Activated CD4-positive, CD25-positive, alpha-beta regulatory T cell treated with anti-CD3 and anti-CD28 coated beads, Interleukin-2, amount 50 U/mL, for 16 hours (primary cell): ENCODE data around the gene PGA3.
"Not testable (repeated sequence)": the region's sequence is repeated elsewhere in the genome, so short reads cannot be mapped to it uniquely, and the experiment has no call there.

Experiments
- DNase-seq: peaks from one replicate; pipeline ENCODE4 v3.0.0-alpha.2; 2020; ENCODE audit warnings: low read depth, low spot score

Gene PGA3

DNA sequence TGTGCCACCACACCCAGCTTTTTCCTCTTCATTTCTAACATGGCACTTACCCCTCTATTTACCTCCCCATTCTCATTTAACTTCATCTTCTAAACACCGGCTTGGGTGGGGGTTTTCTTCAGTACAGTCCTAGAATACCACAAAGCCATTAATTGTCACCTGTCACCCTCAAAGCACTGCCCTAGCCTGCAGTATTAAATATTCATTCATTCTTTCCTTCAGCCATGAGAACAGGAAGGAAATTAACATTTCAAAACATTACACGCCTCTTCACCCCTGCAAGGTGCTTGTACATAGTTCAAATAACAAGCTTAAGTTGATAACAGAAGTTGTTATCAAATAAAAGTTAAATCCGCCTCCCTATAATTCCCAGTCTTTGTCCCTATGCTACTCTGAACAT, 31.4 kb upstream of the PGA3 start:
- no peak for DNase-seq

DNA sequence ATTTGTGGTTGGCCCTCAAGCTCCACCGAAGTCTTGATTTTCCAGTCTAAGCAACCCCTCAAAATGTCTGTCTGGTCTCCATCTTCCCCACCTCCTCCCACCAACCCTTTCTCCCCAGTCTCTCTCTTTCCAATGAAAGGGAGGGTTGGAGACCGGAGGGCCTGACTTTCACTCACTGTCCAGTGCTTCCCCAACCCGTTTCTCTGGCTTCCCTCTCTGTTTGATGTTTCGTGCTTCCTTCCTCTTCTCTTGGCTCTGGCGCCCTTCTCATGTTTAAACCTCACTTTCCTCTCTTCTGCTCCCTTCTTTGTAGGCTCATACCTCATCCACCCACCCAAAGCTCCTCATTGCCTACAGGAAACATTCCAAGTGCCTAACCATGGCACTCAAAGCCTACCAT, 31.0 kb upstream of the PGA3 start:
- DNase-seq: no peak

DNA sequence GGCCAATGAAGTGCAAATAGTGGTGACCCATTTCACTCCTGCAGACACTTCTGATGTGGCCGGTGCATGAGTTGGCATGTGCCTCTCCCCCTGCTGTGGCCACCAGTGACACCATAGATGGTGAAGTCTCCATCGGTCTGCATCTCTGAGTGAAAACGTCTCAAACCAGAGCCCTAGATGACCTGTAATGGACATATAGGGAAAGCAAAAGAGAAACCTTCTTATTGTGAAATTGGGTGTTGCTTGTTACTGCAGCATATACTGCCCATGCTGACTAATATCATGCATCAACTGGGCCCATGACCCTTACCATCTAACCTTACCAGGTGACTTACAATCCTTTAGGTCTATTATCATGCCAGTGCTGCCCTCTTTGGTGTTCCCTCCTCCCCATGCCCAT, 30.4 kb upstream of the PGA3 start:
- no peak for DNase-seq

DNA sequence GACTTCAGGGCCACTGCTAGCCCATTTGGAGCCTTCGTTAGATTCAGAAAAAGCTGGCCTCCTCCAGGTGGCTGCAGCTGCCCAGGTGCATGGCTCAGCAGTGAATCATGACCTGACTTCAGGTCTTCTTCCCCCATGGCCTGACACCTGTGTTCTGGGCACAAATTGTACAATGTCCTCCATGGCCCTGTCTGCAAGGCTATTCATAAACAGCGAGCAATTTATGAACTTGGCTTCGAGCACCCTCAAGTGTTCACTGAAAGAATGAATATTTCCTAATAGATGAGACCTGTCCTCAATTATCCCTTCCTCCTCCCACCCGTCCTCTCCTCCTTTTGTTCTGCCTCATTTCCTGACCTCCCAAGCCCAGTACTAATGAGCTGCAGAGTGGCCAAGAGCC, 29.9 kb upstream of the PGA3 start:
- DNase-seq: no peak

DNA sequence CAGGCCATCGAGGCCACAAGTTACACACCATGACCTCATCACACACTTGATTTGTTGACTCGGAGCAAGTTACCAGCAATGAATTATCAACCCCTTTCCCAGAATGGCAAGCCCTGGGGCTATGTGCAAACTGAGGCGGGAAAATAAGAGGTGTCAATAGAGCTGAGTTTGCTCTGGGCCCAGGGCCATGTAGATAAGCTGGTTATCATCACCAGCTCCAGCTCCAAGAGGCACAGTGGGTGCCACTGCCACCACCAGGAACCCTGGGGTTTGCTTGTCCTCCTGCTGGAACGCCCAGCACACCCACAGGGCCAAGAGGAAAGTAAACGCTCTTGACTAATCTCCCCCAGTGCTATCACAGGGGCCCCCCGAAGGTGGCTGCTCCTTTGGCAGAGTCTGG, 29.0 kb upstream of the PGA3 start:
- DNase-seq: no peak

DNA sequence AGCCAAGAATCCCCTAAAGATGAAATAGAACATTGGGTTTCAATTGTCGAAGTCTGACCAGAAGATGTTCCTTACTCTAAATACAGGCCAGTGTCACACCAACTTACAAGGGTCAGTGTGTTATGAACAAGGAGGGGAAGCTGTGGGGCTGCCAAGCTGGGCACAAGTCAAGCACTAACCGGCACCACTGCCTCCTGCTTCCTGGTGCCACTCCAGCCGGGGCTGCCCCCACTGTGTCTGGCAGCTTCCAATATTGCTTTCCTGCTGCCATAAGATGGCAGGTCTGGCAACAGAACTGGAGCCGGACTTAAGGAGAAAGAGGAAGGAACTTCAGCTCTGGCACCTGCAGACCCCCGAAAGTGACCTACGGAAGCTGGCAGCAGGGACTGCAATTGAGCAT, 28.4 kb upstream of the PGA3 start:
- DNase-seq: no peak

DNA sequence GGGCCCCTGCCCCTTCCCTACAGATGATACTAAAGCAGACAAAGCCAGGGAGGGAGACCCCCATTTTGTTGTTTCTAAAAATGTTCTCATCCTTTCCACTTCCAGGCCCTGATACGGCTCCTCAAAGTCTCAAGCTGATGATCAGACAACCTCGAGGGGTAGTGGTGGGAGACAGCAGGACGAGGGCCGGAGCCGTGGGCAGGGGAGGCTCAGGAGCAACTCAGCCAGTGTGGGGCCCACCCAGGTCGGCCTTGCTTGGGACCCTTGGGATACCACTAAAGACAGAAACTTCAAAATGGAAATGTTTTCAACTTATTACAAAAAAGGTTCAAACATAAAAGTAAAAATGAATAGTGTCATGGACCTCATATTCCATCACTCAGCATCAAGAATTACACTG, 26.9 kb upstream of the PGA3 start:
- DNase-seq: no peak

DNA sequence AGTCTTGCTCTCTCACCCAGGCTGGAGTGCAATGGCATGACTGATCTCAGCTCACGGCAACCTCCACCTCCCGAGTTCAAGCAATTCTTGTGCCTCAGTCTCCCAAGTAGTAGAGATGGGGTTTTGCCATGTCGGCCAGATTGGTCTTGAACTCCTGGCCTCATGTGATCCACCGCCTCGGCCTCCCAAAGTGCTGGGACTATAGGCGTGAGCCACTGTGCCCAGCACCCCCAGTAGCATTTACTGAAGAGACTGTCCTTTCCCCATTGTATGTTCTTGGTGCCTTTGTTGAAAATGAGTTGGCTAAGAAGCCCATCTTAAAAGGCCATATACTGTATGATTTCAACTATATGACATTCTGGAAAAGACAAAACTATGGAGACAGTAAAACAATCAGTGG, 23.1 kb upstream of the PGA3 start:
- not testable (repeated sequence) for DNase-seq

DNA sequence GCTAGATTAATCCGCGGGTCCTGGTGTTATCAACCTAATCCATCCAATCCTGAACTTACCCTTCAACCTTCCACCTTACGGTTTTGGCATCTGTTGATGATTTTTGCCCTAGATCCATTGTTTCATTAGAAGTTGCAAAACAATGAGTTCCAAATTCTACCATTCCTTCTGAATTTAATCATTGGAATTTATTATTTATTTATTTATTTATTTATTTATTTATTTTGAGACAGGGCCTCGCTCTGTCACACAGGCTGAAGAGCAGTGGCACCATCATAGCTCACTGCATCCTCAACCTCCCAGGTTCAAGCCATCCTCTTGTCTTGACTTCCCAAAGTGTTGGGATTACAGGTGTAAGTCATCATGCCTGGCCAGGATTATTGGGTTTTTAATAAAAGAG, 21.8 kb upstream of the PGA3 start:
- DNase-seq: no peak

DNA sequence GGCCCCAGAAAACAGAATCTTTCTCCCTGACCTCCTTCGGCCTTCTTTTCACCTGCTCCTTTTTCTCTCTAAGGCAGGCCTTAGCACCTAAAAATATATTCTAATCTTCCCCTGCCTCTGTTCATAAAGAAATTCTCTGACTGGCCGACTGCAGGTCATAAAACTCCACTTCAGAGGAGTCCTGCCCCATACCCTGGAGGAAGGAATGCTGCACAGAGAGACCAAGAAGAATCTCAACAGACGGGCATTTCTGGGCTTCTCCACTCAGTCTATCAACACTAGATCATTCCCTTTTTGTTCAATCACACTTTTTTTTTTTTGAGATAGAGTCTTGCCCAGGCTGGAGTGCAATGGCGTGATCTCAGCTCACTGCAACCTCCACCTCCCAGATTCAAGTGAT, 19.7 kb upstream of the PGA3 start:
- no peak for DNase-seq

DNA sequence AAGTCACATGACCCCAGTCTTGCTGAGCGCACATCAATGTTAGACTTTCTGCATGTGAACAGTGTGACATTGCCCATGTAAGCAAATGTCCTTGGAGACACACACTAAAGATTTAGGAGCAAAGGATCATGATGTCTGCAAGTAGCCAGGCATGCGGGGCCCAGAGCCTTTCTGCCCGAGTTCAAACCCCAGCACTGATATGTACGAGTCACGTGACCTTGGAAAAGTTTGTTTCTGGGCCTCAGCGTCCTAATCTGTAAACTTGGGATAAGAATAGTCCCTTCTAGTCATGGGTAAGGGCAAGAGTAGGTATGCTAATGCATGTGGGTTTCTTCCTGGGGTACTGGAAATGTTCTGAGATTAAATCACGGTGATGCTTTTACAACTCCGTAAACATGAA, 16.8 kb upstream of the PGA3 start:
- no peak for DNase-seq

DNA sequence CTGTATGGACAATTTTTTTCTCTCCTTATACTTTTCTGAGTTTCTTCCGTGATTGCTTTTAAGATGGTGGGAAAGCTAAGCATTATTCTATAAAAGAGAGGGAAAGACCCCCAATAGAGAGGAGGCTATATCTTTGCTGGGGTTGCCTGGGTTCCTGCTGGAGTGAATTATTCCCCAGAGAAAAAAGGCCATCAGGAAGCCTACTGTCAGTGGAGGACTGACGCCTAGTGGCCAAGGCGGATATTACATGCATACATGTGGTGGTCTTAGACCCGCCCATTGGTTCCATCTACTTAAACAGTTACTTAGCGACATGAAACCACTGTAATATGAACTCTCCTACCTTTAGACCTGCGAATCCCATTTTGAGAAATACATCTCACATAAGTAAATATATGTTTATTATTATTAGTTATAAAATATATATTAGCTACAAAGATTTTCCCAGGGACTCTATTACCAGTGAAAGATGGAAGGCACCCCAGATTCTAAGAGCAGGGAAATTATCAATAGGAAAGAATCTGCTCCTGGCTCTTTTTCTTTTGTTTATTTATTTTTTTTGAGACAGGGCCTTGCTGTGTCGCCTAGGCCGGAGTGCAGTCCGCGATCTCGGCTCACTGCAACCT, 15.7 kb upstream of the PGA3 start:
- peak; percentile 57 for DNase-seq

DNA sequence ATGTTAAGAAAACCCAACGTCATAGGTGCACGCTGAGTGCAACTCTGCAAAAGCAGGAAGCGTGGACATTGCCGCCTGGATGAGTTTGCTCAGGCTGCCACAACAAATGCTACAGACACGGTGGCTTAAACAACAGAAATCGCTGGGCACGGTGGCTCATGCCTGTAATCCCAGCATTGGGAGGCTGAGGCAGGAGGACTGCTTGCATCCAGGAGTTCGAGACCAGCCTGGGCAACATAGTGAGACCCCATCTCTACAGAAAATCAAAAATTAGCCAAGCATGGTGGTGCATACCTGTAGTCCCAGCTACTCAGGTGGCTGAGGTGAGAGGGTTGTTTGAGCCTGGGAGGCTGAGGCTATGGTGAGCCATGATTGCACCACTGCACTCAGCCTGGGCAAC, 13.4 kb upstream of the PGA3 start:
- no peak for DNase-seq

DNA sequence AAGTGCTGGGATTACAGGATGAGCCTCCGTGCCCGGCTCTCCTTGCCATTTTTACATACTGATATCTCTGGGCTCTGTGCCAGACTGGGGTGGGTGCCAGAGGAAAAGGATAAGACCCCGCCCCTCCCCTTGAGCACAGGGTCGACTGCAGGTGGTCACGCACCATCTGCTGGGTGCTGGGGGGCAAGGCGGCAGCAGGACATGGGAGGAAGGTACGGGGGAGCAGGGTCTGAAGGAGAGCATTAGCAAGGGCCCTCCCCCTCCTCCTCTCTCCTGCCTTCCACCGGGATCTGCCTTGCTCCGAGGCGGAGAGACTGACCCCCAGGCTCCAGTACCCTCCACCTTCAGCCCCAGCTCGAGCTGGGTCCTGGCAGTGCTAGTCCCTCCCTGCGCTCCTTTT, 9.7 kb upstream of the PGA3 start:
- DNase-seq: no peak

DNA sequence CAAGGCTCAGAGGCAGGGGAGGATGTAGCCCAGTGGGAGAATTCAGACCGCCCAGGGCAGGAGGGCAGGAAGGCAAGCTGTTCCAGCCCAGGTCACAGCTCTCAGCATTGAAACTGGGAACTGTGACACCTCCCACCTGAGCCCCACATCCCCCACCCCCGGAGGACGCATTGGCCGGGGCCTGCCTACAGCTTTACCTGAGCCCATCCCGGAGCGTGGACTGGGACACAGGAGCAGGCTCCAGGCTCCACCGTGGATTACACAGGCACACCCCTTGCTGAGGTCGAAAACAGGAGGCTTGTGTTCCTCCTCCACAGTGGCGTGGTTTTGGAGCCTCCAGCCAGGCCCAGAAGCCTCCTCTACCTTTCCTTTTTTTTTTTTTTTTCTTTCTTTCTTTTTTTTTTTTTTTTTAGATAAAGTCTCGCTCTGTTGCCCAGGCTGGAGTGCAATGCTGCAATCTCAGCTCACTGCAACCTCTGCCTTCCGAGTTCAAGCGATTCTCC, 9.1 kb upstream of the PGA3 start:
- DNase-seq: no peak

DNA sequence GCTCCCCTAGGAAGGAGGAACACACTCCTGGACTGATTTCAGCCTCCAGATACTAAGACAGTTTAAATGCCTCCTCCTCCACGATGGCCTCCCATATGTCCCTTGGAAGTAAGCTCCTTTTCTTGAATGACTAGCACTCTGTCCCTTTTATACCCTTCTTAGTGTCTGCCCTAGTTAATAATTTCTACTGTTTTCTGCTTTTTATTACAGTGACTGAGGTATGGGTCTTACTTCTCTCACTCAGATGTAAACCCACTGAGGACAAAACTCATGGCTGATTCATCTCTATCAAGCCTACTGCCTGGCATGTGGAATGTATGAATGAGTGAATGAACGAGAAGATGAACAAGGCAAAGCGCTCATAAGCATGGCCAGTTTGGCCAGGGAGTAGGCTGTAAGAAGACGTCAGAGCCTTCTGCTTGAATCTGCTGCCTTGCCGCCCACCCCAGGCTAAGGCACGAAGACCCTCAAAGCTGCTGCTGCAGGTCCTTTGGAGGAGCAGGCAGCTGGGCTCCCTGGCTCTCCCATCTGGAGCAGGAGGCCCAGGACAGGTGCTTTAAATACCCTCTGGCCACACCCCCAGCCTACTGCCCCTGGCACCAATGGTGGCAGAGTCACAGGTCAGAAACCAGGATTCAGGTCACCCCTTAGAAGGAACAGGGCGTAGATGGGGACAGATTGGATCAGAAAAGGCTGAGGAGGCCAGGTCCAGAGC, 8.2 kb upstream of the PGA3 start:
- no peak for DNase-seq

DNA sequence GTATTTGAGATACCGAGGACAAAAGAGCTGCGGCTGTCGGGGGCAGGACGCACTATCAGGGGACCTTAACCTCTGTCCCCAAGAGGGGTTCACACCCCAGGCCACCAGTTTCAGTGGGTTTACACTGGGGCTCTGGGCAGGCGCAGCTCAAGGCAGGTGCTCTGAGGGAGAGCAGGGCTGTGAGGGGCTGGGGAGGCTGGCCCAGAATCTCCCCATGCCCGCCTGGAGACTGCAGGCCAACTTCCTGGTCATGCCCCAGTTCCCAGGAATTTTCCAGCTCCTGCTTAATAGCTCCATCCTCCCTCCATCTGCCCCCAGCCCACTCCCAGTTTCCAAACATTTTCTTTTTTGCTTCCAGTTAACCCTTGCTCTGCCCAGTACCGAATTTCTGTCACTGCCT, 7.6 kb upstream of the PGA3 start:
- DNase-seq: no peak

DNA sequence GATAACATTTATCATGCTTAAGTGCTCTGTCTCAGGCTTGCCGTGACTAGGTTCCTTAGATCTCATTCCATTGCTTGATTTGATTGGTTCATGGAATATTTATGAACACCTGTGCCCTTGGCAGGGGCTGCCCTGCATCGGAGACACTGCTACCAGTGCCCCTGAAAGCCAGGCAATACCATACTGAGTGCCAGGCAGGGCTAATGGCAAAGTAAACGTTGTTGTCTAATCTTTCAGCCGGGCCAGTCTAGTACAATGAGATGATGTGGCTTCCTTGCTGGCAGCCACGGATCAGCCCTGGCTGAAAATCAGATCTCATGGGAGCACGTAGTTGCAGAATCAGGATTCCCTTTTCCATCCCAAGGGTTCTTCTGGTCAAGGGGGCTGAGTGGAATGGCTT, 5.0 kb upstream of the PGA3 start:
- DNase-seq: no peak

DNA sequence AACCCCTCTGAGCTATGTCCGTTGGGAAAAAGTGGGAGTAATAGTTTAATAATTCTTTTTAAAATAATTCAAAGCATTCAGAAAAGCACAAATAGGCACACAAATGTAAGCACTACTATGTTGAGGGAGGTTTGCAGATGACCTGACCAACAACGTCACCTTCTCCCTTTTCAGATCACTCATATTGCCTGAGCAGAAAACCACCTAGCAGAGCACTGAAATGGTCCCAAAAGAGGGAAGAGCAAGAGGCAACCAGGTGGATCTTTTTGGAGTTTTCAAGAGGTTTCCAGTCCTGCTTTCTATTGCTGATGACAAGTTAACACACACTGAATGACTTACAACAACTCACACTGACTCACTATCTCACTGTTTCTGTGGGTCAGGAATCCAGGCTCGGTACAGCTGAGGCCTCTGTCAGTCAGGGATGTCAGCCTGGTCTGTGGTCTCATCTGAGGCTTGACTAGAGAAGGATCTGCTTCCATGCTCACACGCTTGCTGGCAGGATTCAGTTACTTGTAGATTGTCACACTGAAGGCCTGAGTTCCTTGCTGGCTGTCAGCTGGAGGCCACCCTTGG, 4.3 kb upstream of the PGA3 start:
- DNase-seq: no peak

DNA sequence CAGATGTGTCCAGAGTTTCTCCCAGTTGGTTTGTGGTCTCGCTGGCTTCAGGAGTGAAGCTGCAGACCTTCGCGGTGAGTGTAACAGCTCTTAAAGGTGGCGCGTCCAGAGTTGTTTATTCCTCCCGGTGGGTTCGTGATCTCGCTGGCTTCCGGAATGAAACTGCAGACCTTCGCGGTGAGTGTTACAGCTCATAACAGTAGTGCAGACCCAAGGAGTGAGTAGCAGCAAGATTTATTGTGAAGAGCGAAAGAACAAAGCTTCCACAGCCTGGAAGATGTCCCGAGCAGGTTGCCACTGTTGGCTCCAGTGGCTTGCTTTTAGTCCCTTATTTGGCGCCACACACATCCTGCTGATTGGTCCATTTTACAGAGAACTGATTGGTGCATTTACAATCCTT, 1.8 kb upstream of the PGA3 start:
- DNase-seq: no peak

DNA sequence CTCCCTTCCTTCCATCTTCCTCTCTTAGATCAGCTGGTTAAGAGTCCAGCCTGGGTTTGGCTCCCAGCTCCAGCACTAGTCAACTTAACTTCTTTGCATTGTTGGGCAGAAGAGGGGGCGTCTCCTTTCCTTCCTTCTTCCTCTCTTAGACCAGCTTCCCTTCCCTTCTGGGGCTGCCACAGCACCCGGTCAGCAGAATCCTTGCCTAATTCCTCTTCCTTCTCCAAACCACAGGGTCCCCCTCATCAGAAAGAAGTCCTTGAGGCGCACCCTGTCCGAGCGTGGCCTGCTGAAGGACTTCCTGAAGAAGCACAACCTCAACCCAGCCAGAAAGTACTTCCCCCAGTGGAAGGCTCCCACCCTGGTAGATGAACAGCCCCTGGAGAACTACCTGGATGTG, 558 bp downstream of the PGA3 start:
- not testable (repeated sequence) for DNase-seq

DNA sequence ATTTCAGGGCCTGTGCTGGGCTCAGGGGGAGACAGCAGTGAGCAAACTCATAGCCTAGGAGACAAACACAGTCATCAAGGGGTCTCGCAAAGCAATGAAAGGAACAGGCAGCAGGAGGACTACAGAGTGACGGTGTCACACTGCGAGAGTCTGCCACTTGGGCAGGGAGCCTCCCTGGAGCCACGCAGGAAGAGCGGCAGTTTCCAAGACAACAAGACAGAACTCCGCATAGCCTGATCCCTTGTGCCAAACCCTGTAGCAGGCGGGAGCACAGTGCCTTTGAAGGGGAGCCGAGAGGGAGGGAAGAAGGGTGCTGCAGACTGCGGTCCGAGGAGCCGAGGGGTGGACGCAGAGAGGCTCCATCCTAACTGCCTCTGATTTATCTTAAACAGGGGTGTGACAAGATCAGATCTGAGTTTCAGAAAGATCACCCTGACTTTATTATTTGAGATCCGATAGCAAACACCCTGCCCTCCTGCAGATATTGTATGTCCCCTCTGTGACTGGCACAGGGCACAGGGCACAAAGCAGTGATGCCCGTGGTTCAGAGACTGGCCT, 1.3 kb downstream of the PGA3 start:
- not testable (repeated sequence) for DNase-seq
